Lower leg skin (tissue), 3 donors: ENCODE measurements around the gene ZNF740.

Experiments used
- CTCF ChIP-seq, 3 donors: fragments of 450-650 bp; IDR thresholded peaks; one replicate each; pipeline ENCODE4 v1.5.1; 2016; ENCODE audit warnings: antibody characterized with exemption in 3 of 3, mild to moderate bottlenecking in 3 of 3, moderate library complexity in 2 of 3
- POLR2A ChIP-seq, 2 donors: fragments of 450-650 bp; IDR thresholded peaks; one replicate each; pipeline ENCODE4 v1.6.1; 2016 to 2017; ENCODE audit warnings: antibody characterized with exemption in 2 of 2, mild to moderate bottlenecking in 1 of 2, moderate library complexity in 1 of 2

- TF ChIP-seq CTCF (IDR thresholded peaks at IDR 0.05), result no peak
- no peak for TF ChIP-seq POLR2A (IDR thresholded peaks at IDR 0.05)
Measured at GRCh38 chr12:53182903-53183302, 2.4 kb downstream of the ZNF740 start.
